H1 (cell line): ENCODE data around the gene LCN9. TPM values are rescaled to one million over a fixed set of nuclear protein-coding genes. Genes with fewer than 3 reads are reported as not detected.

ENCODE experiments used
- POLR2A ChIP-seq, 2 experiments: IDR thresholded peaks; 1 replicate in 1 of 2; 2 replicates in 1 of 2; pipeline ENCODE4 v1.6.1; 2011; ENCODE audit warnings: low read depth in 2 of 2, low read length in 2 of 2, mild to moderate bottlenecking in 2 of 2; ENCODE audit errors: control extremely low read depth in 1 of 2
- SIN3A ChIP-seq, 2 experiments: IDR thresholded peaks in 1 of 2; conservative IDR thresholded peaks in 1 of 2; 2 replicates each; pipeline ENCODE4 v1.6.1; 2011 to 2012; ENCODE audit warnings: low read length in 2 of 2, improper control_type of control experiment in 1 of 2, low read depth in 1 of 2, mild to moderate bottlenecking in 1 of 2
- polyA plus RNA-seq, 7 experiments: library from polyadenylated mRNA; depleted of rRNA in 3 of 7; stranded (reverse) in 5 of 7; unstranded in 2 of 7; fragments of >200 nt in 5 of 7; fragments of 200-250 nt in 2 of 7; gene quantifications; 1 replicate in 5 of 7; 2 replicates in 1 of 7; 4 replicates in 1 of 7; pipeline versions ENCODE4 v1.2.1 to v1.2.3, GENCODE V29; 2011 to 2013; ENCODE audit warnings: missing spikeins in 2 of 7, mixed read lengths in 2 of 7
- total RNA-seq: library from RNA; stranded (reverse); fragmentation: NEBNext Ultra II Directional; extraction: Animal tissue kit (Norgen Biotek cat#: 25700); gene quantifications from 2 replicates; pipeline ENCODE4 v1.2.1, GENCODE V29; 2021
- TF ChIP-seq, protein P1 (sequence below): fragments of 300-600 bp; sonication (generic); IDR thresholded peaks from 2 replicates; pipeline ENCODE4 v1.7.1; 2012; ENCODE audit warnings: low read length, moderate library complexity, mild to moderate bottlenecking, inconsistent platforms; ENCODE audit not compliant: insufficient replicate concordance
- TF ChIP-seq, protein P2 (sequence below): IDR thresholded peaks from 2 replicates; pipeline ENCODE4 v1.6.1; 2012; ENCODE audit warnings: inconsistent platforms

The LCN9 gene
- total and polyA plus RNA-seq, 2 of the 8 experiments (the other 6 are each of a cell fraction or from before 2014, with no cell fraction given), result 2.3 to 3.1 TPM

DNA sequence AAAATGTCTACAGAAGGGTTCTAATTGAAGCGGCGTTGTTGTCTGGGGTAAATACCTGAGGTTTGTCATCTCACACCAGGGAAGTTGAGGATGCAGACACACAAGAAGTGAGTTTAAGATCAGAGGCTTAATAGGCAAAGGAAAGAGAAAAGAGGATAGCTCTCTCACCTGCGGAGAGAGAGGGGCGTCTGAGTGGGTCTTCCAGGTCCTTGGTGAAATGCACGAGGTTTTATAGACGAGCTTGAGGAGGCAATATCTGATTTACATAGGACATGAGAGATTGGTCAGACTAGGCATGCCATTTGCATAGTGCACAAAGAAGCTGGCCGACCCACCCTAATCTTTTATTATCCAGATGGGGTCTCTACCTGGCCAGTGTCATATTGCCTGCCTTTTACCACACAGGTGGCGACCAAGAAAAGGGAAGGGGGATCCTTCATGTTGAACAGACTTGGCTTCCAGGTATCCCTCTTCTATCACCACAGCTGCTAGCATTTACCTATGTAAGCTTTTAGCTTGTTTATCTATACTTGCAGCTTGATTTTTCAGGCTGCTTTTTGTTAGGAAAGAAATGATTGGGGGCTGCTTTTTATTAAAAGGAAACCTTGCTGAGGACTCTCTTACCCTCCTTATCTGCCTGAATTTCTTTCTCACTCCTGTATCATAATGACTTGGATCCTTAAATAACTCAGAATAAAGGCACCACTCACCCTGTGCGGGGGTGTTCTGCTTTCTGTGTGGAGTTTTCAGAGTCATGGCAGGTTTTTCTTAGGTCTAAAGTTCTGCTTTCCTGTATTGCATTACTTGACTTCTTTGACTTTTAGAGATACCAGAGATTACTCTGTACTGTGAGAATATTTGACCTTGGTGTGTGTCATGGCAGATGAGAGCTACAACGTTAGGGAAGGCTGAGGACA is 14.4 kb upstream of the LCN9 start (continued):
- TF ChIP-seq, protein P1, sequence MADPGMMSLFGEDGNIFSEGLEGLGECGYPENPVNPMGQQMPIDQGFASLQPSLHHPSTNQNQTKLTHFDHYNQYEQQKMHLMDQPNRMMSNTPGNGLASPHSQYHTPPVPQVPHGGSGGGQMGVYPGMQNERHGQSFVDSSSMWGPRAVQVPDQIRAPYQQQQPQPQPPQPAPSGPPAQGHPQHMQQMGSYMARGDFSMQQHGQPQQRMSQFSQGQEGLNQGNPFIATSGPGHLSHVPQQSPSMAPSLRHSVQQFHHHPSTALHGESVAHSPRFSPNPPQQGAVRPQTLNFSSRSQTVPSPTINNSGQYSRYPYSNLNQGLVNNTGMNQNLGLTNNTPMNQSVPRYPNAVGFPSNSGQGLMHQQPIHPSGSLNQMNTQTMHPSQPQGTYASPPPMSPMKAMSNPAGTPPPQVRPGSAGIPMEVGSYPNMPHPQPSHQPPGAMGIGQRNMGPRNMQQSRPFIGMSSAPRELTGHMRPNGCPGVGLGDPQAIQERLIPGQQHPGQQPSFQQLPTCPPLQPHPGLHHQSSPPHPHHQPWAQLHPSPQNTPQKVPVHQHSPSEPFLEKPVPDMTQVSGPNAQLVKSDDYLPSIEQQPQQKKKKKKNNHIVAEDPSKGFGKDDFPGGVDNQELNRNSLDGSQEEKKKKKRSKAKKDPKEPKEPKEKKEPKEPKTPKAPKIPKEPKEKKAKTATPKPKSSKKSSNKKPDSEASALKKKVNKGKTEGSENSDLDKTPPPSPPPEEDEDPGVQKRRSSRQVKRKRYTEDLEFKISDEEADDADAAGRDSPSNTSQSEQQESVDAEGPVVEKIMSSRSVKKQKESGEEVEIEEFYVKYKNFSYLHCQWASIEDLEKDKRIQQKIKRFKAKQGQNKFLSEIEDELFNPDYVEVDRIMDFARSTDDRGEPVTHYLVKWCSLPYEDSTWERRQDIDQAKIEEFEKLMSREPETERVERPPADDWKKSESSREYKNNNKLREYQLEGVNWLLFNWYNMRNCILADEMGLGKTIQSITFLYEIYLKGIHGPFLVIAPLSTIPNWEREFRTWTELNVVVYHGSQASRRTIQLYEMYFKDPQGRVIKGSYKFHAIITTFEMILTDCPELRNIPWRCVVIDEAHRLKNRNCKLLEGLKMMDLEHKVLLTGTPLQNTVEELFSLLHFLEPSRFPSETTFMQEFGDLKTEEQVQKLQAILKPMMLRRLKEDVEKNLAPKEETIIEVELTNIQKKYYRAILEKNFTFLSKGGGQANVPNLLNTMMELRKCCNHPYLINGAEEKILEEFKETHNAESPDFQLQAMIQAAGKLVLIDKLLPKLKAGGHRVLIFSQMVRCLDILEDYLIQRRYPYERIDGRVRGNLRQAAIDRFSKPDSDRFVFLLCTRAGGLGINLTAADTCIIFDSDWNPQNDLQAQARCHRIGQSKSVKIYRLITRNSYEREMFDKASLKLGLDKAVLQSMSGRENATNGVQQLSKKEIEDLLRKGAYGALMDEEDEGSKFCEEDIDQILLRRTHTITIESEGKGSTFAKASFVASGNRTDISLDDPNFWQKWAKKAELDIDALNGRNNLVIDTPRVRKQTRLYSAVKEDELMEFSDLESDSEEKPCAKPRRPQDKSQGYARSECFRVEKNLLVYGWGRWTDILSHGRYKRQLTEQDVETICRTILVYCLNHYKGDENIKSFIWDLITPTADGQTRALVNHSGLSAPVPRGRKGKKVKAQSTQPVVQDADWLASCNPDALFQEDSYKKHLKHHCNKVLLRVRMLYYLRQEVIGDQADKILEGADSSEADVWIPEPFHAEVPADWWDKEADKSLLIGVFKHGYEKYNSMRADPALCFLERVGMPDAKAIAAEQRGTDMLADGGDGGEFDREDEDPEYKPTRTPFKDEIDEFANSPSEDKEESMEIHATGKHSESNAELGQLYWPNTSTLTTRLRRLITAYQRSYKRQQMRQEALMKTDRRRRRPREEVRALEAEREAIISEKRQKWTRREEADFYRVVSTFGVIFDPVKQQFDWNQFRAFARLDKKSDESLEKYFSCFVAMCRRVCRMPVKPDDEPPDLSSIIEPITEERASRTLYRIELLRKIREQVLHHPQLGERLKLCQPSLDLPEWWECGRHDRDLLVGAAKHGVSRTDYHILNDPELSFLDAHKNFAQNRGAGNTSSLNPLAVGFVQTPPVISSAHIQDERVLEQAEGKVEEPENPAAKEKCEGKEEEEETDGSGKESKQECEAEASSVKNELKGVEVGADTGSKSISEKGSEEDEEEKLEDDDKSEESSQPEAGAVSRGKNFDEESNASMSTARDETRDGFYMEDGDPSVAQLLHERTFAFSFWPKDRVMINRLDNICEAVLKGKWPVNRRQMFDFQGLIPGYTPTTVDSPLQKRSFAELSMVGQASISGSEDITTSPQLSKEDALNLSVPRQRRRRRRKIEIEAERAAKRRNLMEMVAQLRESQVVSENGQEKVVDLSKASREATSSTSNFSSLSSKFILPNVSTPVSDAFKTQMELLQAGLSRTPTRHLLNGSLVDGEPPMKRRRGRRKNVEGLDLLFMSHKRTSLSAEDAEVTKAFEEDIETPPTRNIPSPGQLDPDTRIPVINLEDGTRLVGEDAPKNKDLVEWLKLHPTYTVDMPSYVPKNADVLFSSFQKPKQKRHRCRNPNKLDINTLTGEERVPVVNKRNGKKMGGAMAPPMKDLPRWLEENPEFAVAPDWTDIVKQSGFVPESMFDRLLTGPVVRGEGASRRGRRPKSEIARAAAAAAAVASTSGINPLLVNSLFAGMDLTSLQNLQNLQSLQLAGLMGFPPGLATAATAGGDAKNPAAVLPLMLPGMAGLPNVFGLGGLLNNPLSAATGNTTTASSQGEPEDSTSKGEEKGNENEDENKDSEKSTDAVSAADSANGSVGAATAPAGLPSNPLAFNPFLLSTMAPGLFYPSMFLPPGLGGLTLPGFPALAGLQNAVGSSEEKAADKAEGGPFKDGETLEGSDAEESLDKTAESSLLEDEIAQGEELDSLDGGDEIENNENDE, result no peak
- 0 out of 4 replicates have a peak, but pooled peaks of 1 of the 2 experiments have one; percentile 14 for TF ChIP-seq SIN3A (conservative IDR thresholded peaks at IDR 0.05 in 1 of 2, IDR thresholded peaks at IDR 0.05 in 1 of 2; ENCODE audit: low read depth in 1 of 2, low read length in 2 of 2)
- peak; percentile 82 to 90 for TF ChIP-seq POLR2A (IDR thresholded peaks at IDR 0.05; ENCODE audit: control extremely low read depth in 1 of 2, low read depth in 2 of 2, low read length in 2 of 2)
- TF ChIP-seq, protein P2, sequence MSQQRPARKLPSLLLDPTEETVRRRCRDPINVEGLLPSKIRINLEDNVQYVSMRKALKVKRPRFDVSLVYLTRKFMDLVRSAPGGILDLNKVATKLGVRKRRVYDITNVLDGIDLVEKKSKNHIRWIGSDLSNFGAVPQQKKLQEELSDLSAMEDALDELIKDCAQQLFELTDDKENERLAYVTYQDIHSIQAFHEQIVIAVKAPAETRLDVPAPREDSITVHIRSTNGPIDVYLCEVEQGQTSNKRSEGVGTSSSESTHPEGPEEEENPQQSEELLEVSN, result peak; percentile 65; the same call in 1 of the 2 replicates
